C4-2B (cell line): Measurements from ENCODE around the gene FBXO40.

Experiments
- CTCF ChIP-seq: fragments of 450-650 bp; conservative IDR thresholded peaks from 2 replicates; pipeline ENCODE4 v1.5.1; 2017; ENCODE audit warnings: mild to moderate bottlenecking
- ZFX ChIP-seq: fragments of 450-650 bp; IDR thresholded peaks from 2 replicates; pipeline ENCODE4 v1.6.1; 2017

- TF ChIP-seq CTCF (no peak), ZFX (no peak)
Measured at GRCh38 chr3:121667333-121667732, 74.2 kb downstream of the FBXO40 start.
